K562 (cell line): ENCODE measurements around the gene PTGIS. TPM values are rescaled to one million over a fixed set of nuclear protein-coding genes. Genes with fewer than 3 reads are reported as not detected.

Source experiments
- ATAC-seq: fragments of 200-7000 bp; cut with Tn5 transposase; 3 replicates; pipeline ENCODE4 v1.9.1; 2020; ENCODE audit warnings: moderate library complexity
- BruUV-seq: library from RNA; stranded (reverse); fragments of 400-500 nt; replicated peaks from 2 replicates; lab custom pipeline; 2021; lab: Mats Ljungman, UMichigan
- CTCF ChIA-PET: fragments of 300-600 bp; formaldehyde crosslinking; extraction: SDS; loops from one replicate; lab custom pipeline; 2021; ENCODE audit warnings: low intra/inter-chr PET ratio; lab: Yijun Ruan, JAX
- POLR2A ChIA-PET: fragments of 300-600, 350-650 bp; sonication (Branson Sonifier 250); formaldehyde crosslinking; extraction: SDS; loops from one replicate; lab custom pipeline; 2021; ENCODE audit warnings: antibody characterized with exemption, inconsistent platforms; lab: Yijun Ruan, JAX
- DNase-seq, 4 experiments: peaks; one replicate each; pipeline versions ENCODE4 v3.0.0 to v3.0.0-alpha.2; 2011 to 2018; ENCODE audit warnings: low spot score in 3 of 4, mixed read lengths in 3 of 4; ENCODE audit errors: extremely low read depth in 1 of 4
- FAIRE-seq: peaks from 2 replicates; lab custom pipeline; 2011; peaks lifted over from hg19 to GRCh38; lab: Jason Lieb, UNC
- H2AFZ ChIP-seq: 2 replicates; pipeline ENCODE4 v1.6.0; 2011; ENCODE audit warnings: low read depth, low read length, control low read depth, inconsistent platforms
- H3K27ac ChIP-seq: fragments of 200-600 bp; 3 replicates; pipeline ENCODE4 v1.8.0; 2011; ENCODE audit warnings: low read depth, mild to moderate bottlenecking, control low read depth, inconsistent platforms, low read length, moderate library complexity, mixed read lengths; ENCODE audit errors: extremely low read depth
- H3K27me3 ChIP-seq, 2 experiments: fragments of 300-600 bp in 1 of 2; 2 replicates in 1 of 2; 3 replicates in 1 of 2; pipeline versions ENCODE4 v1.6.0 to v1.8.0; 2011; ENCODE audit warnings: inconsistent platforms in 2 of 2, low read length in 2 of 2, mild to moderate bottlenecking in 1 of 2, mixed read lengths in 1 of 2, moderate library complexity in 1 of 2; ENCODE audit not compliant: control insufficient read depth in 2 of 2, insufficient read depth in 2 of 2
- H3K36me3 ChIP-seq: fragments of 300-600 bp; 3 replicates; pipeline ENCODE4 v1.8.0; 2011; ENCODE audit warnings: mild to moderate bottlenecking, low read length, inconsistent platforms; ENCODE audit not compliant: control insufficient read depth, insufficient read depth
- H3K4me1 ChIP-seq, 2 experiments: fragments of 200-600 bp in 1 of 2; replicated peaks in 1 of 2; 2 replicates in 1 of 2; 3 replicates in 1 of 2; pipeline versions ENCODE4 v1.5.1 to v1.8.0; 2011; ENCODE audit warnings: inconsistent platforms in 2 of 2, low read length in 2 of 2, mild to moderate bottlenecking in 1 of 2, mixed read lengths in 1 of 2, moderate library complexity in 1 of 2; ENCODE audit not compliant: control insufficient read depth in 2 of 2, insufficient read depth in 2 of 2
- H3K4me2 ChIP-seq: 2 replicates; pipeline ENCODE4 v1.6.1; 2011; ENCODE audit warnings: low read length, control low read depth, inconsistent platforms, mixed read lengths; ENCODE audit not compliant: insufficient read depth
- H3K4me3 ChIP-seq: fragments of 200-600 bp; sonication (generic), shearing (Covaris generic); 2 replicates; pipeline ENCODE4 v1.5.1; 2016; ENCODE audit warnings: control low read depth, inconsistent platforms
- H3K79me2 ChIP-seq: fragments of 200-600 bp; 3 replicates; pipeline ENCODE4 v1.8.0; 2011; ENCODE audit warnings: low read length, inconsistent platforms; ENCODE audit not compliant: control insufficient read depth, insufficient read depth
- H3K9ac ChIP-seq, 2 experiments: 2 replicates each; pipeline versions ENCODE4 v1.6.0 to v1.6.1; 2011; ENCODE audit warnings: low read depth in 2 of 2, low read length in 2 of 2, control low read depth in 1 of 2, inconsistent platforms in 1 of 2, mild to moderate bottlenecking in 1 of 2, mixed read lengths in 1 of 2; ENCODE audit not compliant: insufficient read depth in 1 of 2
- H3K9me1 ChIP-seq: one replicate; pipeline ENCODE4 v1.6.0; 2011; ENCODE audit warnings: inconsistent platforms, mild to moderate bottlenecking, low read length, moderate library complexity; ENCODE audit not compliant: control insufficient read depth, insufficient read depth
- H3K9me3 ChIP-seq: replicated peaks from 2 replicates; pipeline ENCODE4 v1.5.1; 2011; ENCODE audit warnings: low read depth, low read length, inconsistent platforms; ENCODE audit not compliant: control insufficient read depth, insufficient read depth
- H4K20me1 ChIP-seq: replicated peaks from 2 replicates; pipeline ENCODE4 v1.6.1; 2011; ENCODE audit warnings: low read length, inconsistent platforms, mixed read lengths; ENCODE audit not compliant: control insufficient read depth, insufficient read depth
- ATF3 ChIP-seq, 2 experiments: fragments of 450-650 bp in 1 of 2; sonication (generic) in 1 of 2; formaldehyde crosslinking in 1 of 2; IDR thresholded peaks in 1 of 2; conservative IDR thresholded peaks in 1 of 2; 2 replicates each; pipeline versions ENCODE4 v1.6.1 to v1.8.1; 2016 to 2023; ENCODE audit warnings: mild to moderate bottlenecking in 2 of 2, moderate library complexity in 2 of 2, inconsistent platforms in 1 of 2, missing genetic modification reagents in 1 of 2
- CLOCK ChIP-seq: fragments of 250-450 bp; sonication (Bioruptor Pico); IDR thresholded peaks from 2 replicates; pipeline ENCODE4 v1.4.0; 2020; ENCODE audit warnings: mild to moderate bottlenecking, moderate library complexity, borderline replicate concordance
- FOSL1 ChIP-seq: fragments of 200-800 bp; sonication (Bioruptor generic); conservative IDR thresholded peaks from 2 replicates; pipeline ENCODE4 v1.6.1; 2016; ENCODE audit warnings: missing genetic modification characterization, missing compliant biosample characterization
- JUND ChIP-seq, 2 experiments: IDR thresholded peaks; 2 replicates in 1 of 2; 3 replicates in 1 of 2; pipeline ENCODE4 v1.6.1; 2011; ENCODE audit warnings: borderline replicate concordance in 2 of 2, low read depth in 2 of 2, low read length in 2 of 2, improper control_type of control experiment in 1 of 2, missing biosample characterization in 1 of 2, missing genetic modification characterization in 1 of 2, missing genetic modification reagents in 1 of 2
- MYNN ChIP-seq, 2 experiments: sonication (generic); formaldehyde crosslinking in 1 of 2; IDR thresholded peaks; 2 replicates each; pipeline versions ENCODE4 v1.5.0 to v1.6.1; 2016 to 2020; ENCODE audit warnings: antibody characterized with exemption in 1 of 2, missing genetic modification reagents in 1 of 2
- TSC22D4 ChIP-seq: fragments of 450-650 bp; IDR thresholded peaks from 2 replicates; pipeline ENCODE4 v1.6.1; 2016; ENCODE audit warnings: missing genetic modification characterization, missing biosample characterization, control low read depth
- ZBTB7A ChIP-seq: IDR thresholded peaks from 2 replicates; pipeline ENCODE4 v1.6.1; 2011; ENCODE audit warnings: low read depth, mild to moderate bottlenecking, low read length, moderate library complexity, borderline replicate concordance; ENCODE audit not compliant: control insufficient read depth
- ZHX1 ChIP-seq: fragments of 150-350 bp; conservative IDR thresholded peaks from 2 replicates; pipeline ENCODE4 v1.6.1; 2014; ENCODE audit warnings: low read length
- WGBS: fragments of 100-300 bp; shearing (Covaris generic); methylation state at CpG from one replicate; pipeline ENCODE4 v1.1.6; 2016; ENCODE audit warnings: low coverage, mixed read lengths; ENCODE audit not compliant: insufficient coverage; ENCODE audit errors: missing lambda C conversion rate; 5-methylcytosine and 5-hydroxymethylcytosine counted together
- in situ Hi-C: fragments of 300-500 bp; cut with MboI; formaldehyde crosslinking; loops from 4 replicates; pipeline ENCODE4 v1.15.0; 2018; ENCODE audit warnings: inconsistent platforms, mixed read lengths
- intact Hi-C: fragments of 100-400 bp; cut with micrococcal nuclease; formaldehyde crosslinking; loops from 2 replicates; pipeline ENCODE4 v1.14.2; 2022
- polyA plus RNA-seq, 8 experiments: library from polyadenylated mRNA; depleted of rRNA in 4 of 8; stranded (reverse) in 5 of 8; unstranded in 3 of 8; fragments of >200 nt; fragmentation: Nextera tagmentation in 2 of 8; fragmentation: Illumina TruSeq in 1 of 8; extraction: Ambion mirVana in 2 of 8; extraction: Trizol in 1 of 8; gene quantifications; 2 replicates each; pipeline versions ENCODE4 v1.2.1 to v1.2.3, GENCODE V29; 2011 to 2014; ENCODE audit warnings: inconsistent platforms in 1 of 8, missing spikeins in 1 of 8
- total RNA-seq, 7 experiments: library from RNA; depleted of rRNA in 6 of 7; stranded (reverse); fragments of >200 nt in 6 of 7; fragmentation: Illumina TruSeq in 2 of 7; extraction: Trizol in 2 of 7; gene quantifications; 2 replicates each; pipeline versions ENCODE4 v1.2.1 to v1.2.3, GENCODE V29; 2011 to 2021; ENCODE audit warnings: low replicate concordance in 1 of 7

The PTGIS gene
- total and polyA plus RNA-seq, 9 of the 15 experiments (the other 6 are each of a cell fraction or from before 2014, with no cell fraction given) = not detected

- no peaks in the 10 kb centered on the region for H3K4me1 ChIP-seq
- H3K27me3 ChIP-seq = peaks cover 4 to 28% of the 10 kb centered on the region in 2 experiments
- CTCF ChIA-PET = no interaction called here
- no peak overlapping the region for H3K9ac ChIP-seq
- no peaks in the 10 kb centered on the region for H3K9me3 ChIP-seq
- DNase-seq = no peak
- no TSS peak for BruUV-seq
- H2AFZ ChIP-seq = no peak overlapping the region
- H3K79me2 ChIP-seq = no peaks in the 10 kb centered on the region
- FAIRE-seq = no peak
- POLR2A ChIA-PET = interaction anchor here (0.6 to 1.4 kb wide), 2 partner anchors 32 to 96 kb away, joined by 3 read pairs; no protein-coding TSS in a partner anchor
- H3K27ac ChIP-seq = no peak overlapping the region
- in situ Hi-C loops = no loop called here
- TF ChIP-seq JUND (IDR thresholded peaks at IDR 0.05; ENCODE audit: borderline replicate concordance, low read depth, low read length) = peak; percentile 31; the same call in 1 of the 2 replicates
- no peak for TF ChIP-seq JUND (tag; IDR thresholded peaks at IDR 0.05; ENCODE audit: borderline replicate concordance, low read depth, low read length)
- peak; percentile 64 for TF ChIP-seq ATF3 (IDR thresholded peaks at IDR 0.05)
- TF ChIP-seq ATF3 (CRISPR knock-in tag; conservative IDR thresholded peaks at IDR 0.05) = no peak
- no peak for TF ChIP-seq MYNN (IDR thresholded peaks at IDR 0.05)
- no peak for TF ChIP-seq MYNN (CRISPR knock-in tag; IDR thresholded peaks at IDR 0.05)
- TF ChIP-seq ZHX1 = no peak
- peak; percentile 43 for TF ChIP-seq FOSL1 (tag)
- TF ChIP-seq TSC22D4 = no peak
- TF ChIP-seq CLOCK = no peak
- no peak for TF ChIP-seq ZBTB7A
- TF ChIP-seq, all 486 proteins: peak for 3
- 0% methylated on average over 7 of the region's 7 CpGs for WGBS
- H4K20me1 ChIP-seq = 0 out of 2 replicates have a peak, but pooled peaks cover 7% of the 10 kb centered on the region
- no peaks in the 10 kb centered on the region for H3K9me1 ChIP-seq
- no peak overlapping the region for H3K4me3 ChIP-seq
- ATAC-seq = no peak
- H3K36me3 ChIP-seq = no peaks in the 10 kb centered on the region
- H3K4me2 ChIP-seq = no peak overlapping the region
- intact Hi-C loops = no loop called here
Measured at GRCh38 chr20:49476016-49476355, 92.0 kb downstream of the PTGIS start.
